HCT116 (cell line): ENCODE results near the gene FAM118A. TPM values are rescaled to one million over a fixed set of nuclear protein-coding genes. Genes with fewer than 3 reads are reported as not detected.
"Not testable (repeated sequence)": the region's sequence is repeated elsewhere in the genome, so short reads cannot be mapped to it uniquely, and the experiment has no call there.

ENCODE experiments used
- ATAC-seq: fragments of 200-7000 bp; cut with Tn5 transposase; 2 replicates; pipeline ENCODE4 v1.9.1; 2020; ENCODE audit warnings: mild to moderate bottlenecking, moderate library complexity
- BruUV-seq: library from RNA; stranded (reverse); fragments of 400-500 nt; replicated peaks from 2 replicates; lab custom pipeline; 2021; lab: Mats Ljungman, UMichigan
- CTCF ChIA-PET: fragments of 300-600 bp; sonication (Branson Sonifier 250); formaldehyde crosslinking; loops from one replicate; lab custom pipeline; 2021; ENCODE audit warnings: antibody characterized with exemption; lab: Charles Lee
- POLR2A ChIA-PET: fragments of 300-600, 350-600 bp; sonication (Branson Sonifier 250); formaldehyde crosslinking; loops from one replicate; lab custom pipeline; 2021; ENCODE audit warnings: antibody characterized with exemption; lab: Charles Lee
- RAD21 ChIA-PET, 2 experiments: fragments of 300-600 bp; sonication (Branson Sonifier 250); formaldehyde crosslinking; loops; one replicate each; lab custom pipeline; 2023; ENCODE audit warnings: low total read pairs in 2 of 2; ENCODE audit not compliant: uncharacterized antibody in 2 of 2, unreplicated experiment in 2 of 2, low non-redundant PET in 1 of 2; lab: Charles Lee
- DNase-seq: peaks from one replicate; pipeline ENCODE4 v3.0.0-alpha.2; 2010; ENCODE audit warnings: low read depth, low spot score
- H2AFZ ChIP-seq: fragments of 200-600 bp; shearing (Covaris generic), sonication (generic); 2 replicates; pipeline ENCODE4 v1.6.1; 2017; ENCODE audit warnings: low read depth, mixed run types, mixed read lengths, antibody characterized with exemption, low read length; ENCODE audit not compliant: poor library complexity, severe bottlenecking
- H3K27ac ChIP-seq: 2 replicates; pipeline ENCODE4 v1.5.1; 2012; ENCODE audit warnings: low read depth, low read length
- H3K27me3 ChIP-seq: fragments of 200-600 bp; sonication (generic); 2 replicates; pipeline ENCODE4 v1.6.1; 2016; ENCODE audit warnings: mixed run types, low read length, mixed read lengths; ENCODE audit not compliant: insufficient read depth
- H3K36me3 ChIP-seq, 2 experiments: fragments of 200-500 bp in 1 of 2; fragments of 200-600 bp in 1 of 2; sonication (Bioruptor generic) in 1 of 2; sonication (generic) in 1 of 2; 2 replicates each; pipeline versions ENCODE4 v1.5.1 to v1.6.1; 2014 to 2016; ENCODE audit warnings: low read length in 2 of 2, inconsistent platforms in 1 of 2, mixed read lengths in 1 of 2, mixed run types in 1 of 2; ENCODE audit not compliant: insufficient read depth in 2 of 2, control insufficient read depth in 1 of 2
- H3K4me1 ChIP-seq, 2 experiments: fragments of 200-600 bp in 1 of 2; sonication (generic) in 1 of 2; 2 replicates each; pipeline versions ENCODE4 v1.5.1 to v1.6.1; 2012 to 2017; ENCODE audit warnings: low read length in 2 of 2, inconsistent platforms in 1 of 2, mild to moderate bottlenecking in 1 of 2, mixed read lengths in 1 of 2, mixed run types in 1 of 2, moderate library complexity in 1 of 2; ENCODE audit not compliant: insufficient read depth in 2 of 2, control insufficient read depth in 1 of 2
- H3K4me2 ChIP-seq: fragments of 200-600 bp; sonication (generic); 2 replicates; pipeline ENCODE4 v1.6.1; 2017; ENCODE audit warnings: mixed run types, low read length, mixed read lengths
- H3K4me3 ChIP-seq, 2 experiments: fragments of 200-600 bp in 1 of 2; sonication (generic) in 1 of 2; replicated peaks in 1 of 2; 2 replicates each; pipeline ENCODE4 v1.5.1; 2011 to 2016; ENCODE audit warnings: low read length in 2 of 2, control low read depth in 1 of 2, low read depth in 1 of 2, mild to moderate bottlenecking in 1 of 2, mixed read lengths in 1 of 2, mixed run types in 1 of 2
- H3K79me2 ChIP-seq: fragments of 200-600 bp; sonication (generic); 2 replicates; pipeline ENCODE4 v1.6.1; 2017; ENCODE audit warnings: mild to moderate bottlenecking, mixed run types, low read length, moderate library complexity, mixed read lengths; ENCODE audit not compliant: insufficient read depth
- H3K9ac ChIP-seq: fragments of 200-600 bp; sonication (generic); 2 replicates; pipeline ENCODE4 v1.6.1; 2016; ENCODE audit warnings: low read length, mixed read lengths
- H3K9me2 ChIP-seq: fragments of 200-600 bp; sonication (generic), shearing (Covaris generic); 2 replicates; pipeline ENCODE4 v1.6.1; 2017; ENCODE audit warnings: mixed run types, mild to moderate bottlenecking, moderate library complexity; ENCODE audit not compliant: insufficient read depth
- H3K9me3 ChIP-seq, 2 experiments: fragments of 200-500 bp in 1 of 2; fragments of 200-600 bp in 1 of 2; sonication (Bioruptor generic) in 1 of 2; sonication (generic) in 1 of 2; 2 replicates each; pipeline ENCODE4 v1.6.1; 2014 to 2017; ENCODE audit warnings: low read length in 2 of 2, mixed read lengths in 2 of 2, inconsistent platforms in 1 of 2, low read depth in 1 of 2, mild to moderate bottlenecking in 1 of 2, mixed run types in 1 of 2, moderate library complexity in 1 of 2; ENCODE audit not compliant: control insufficient read depth in 1 of 2, insufficient read depth in 1 of 2
- H4K20me1 ChIP-seq: fragments of 200-600 bp; sonication (generic), shearing (Covaris generic); 2 replicates; pipeline ENCODE4 v1.6.1; 2017; ENCODE audit warnings: mixed run types, mild to moderate bottlenecking, moderate library complexity; ENCODE audit not compliant: insufficient read depth
- REST ChIP-seq: IDR thresholded peaks from 2 replicates; pipeline ENCODE4 v1.6.1; 2012; ENCODE audit warnings: low read depth
- intact Hi-C: fragments of 100-400 bp; cut with micrococcal nuclease; formaldehyde crosslinking; loops from 2 replicates; pipeline ENCODE4 v1.10.0; 2022
- total RNA-seq: library from RNA; stranded (reverse); gene quantifications from one replicate; pipeline ENCODE4 v1.2.1, GENCODE V29; 2021; ENCODE audit not compliant: unreplicated experiment

Gene FAM118A
- total RNA-seq, 1 experiment from 2014 or later = 43.2 TPM

- TF ChIP-seq REST = no peak
These were observed at the start of gene FAM118A (continued) for GRCh38 chr22:45309422-45310227.

- intact Hi-C loops, DNase-seq, H3K27me3 ChIP-seq, H3K36me3 ChIP-seq, H4K20me1 ChIP-seq, H3K79me2 ChIP-seq, RAD21 ChIA-PET, POLR2A ChIA-PET, ATAC-seq, H2AFZ ChIP-seq, H3K4me3 ChIP-seq, H3K4me2 ChIP-seq, H3K9ac ChIP-seq, H3K9me2 ChIP-seq, H3K27ac ChIP-seq, BruUV-seq, CTCF ChIA-PET, H3K9me3 ChIP-seq: not testable (repeated sequence)
- H3K4me1 ChIP-seq = peaks cover 8 to 22% of the 10 kb centered on the region in 2 experiments; a peak in 3 of 4 replicates
These were observed 49.4 kb upstream of the FAM118A start for GRCh38 chr22:45260395-45260759.
